A204.1 (cell line): ENCODE results near the gene IDE.
"Not testable (repeated sequence)": the region's sequence is repeated elsewhere in the genome, so short reads cannot be mapped to it uniquely, and the experiment has no call there.

Experiments used
- FAIRE-seq: peaks from 2 replicates; lab custom pipeline; 2012; peaks lifted over from hg19 to GRCh38; lab: Jason Lieb, UNC

IDE gene

GRCh38 chr10:92490387-92490786 lies 83.5 kb downstream of the IDE start:
- FAIRE-seq, result no peak

- FAIRE-seq, result no peak
Observed at GRCh38 chr10:92486637-92487036, 87.3 kb downstream of the IDE start.

- FAIRE-seq, result no peak
Observed at GRCh38 chr10:92483539-92483938, 90.4 kb downstream of the IDE start.

- no peak for FAIRE-seq
Observed at GRCh38 chr10:92480413-92480812, 93.5 kb downstream of the IDE start.

GRCh38 chr10:92479547-92479946 lies 94.3 kb downstream of the IDE start:
- FAIRE-seq, result no peak

- FAIRE-seq, result no peak
Observed at GRCh38 chr10:92478536-92478935, 95.4 kb downstream of the IDE start.

GRCh38 chr10:92475357-92475868 lies 98.5 kb downstream of the IDE start:
- no peak for FAIRE-seq

- FAIRE-seq, result no peak
Observed at GRCh38 chr10:92470026-92470425, 103.9 kb downstream of the IDE start.

- FAIRE-seq, result no peak
Observed at GRCh38 chr10:92464364-92464763, 109.5 kb downstream of the IDE start.

- FAIRE-seq, result no peak
Observed at GRCh38 chr10:92463582-92463981, 110.3 kb downstream of the IDE start.

GRCh38 chr10:92454955-92455354 lies 118.9 kb downstream of the IDE start:
- not testable (repeated sequence) for FAIRE-seq

- FAIRE-seq, result no peak
Observed at GRCh38 chr10:92452313-92452712, 121.6 kb downstream of the IDE start.

GRCh38 chr10:92451431-92451830 lies 122.5 kb downstream of the IDE start:
- no peak for FAIRE-seq

GRCh38 chr10:92450896-92451295 lies 123.0 kb downstream of the IDE start:
- no peak for FAIRE-seq

- no peak for FAIRE-seq
Observed at GRCh38 chr10:92440578-92440977, 133.3 kb downstream of the IDE start.

- FAIRE-seq, result no peak
Observed at GRCh38 chr10:92438220-92438619, 135.7 kb downstream of the IDE start.

GRCh38 chr10:92436611-92437010 lies 137.3 kb downstream of the IDE start:
- no peak for FAIRE-seq

GRCh38 chr10:92436065-92436464 lies 137.8 kb downstream of the IDE start:
- FAIRE-seq, result not testable (repeated sequence)

- no peak for FAIRE-seq
Observed at GRCh38 chr10:92434385-92434784, 139.5 kb downstream of the IDE start.

- no peak for FAIRE-seq
Observed at GRCh38 chr10:92432596-92432995, 141.3 kb downstream of the IDE start.

- no peak for FAIRE-seq
Observed at GRCh38 chr10:92430103-92430502, 143.8 kb downstream of the IDE start.

GRCh38 chr10:92421550-92421949 lies 152.3 kb downstream of the IDE start:
- FAIRE-seq, result peak; percentile 70

- FAIRE-seq, result no peak
Observed at GRCh38 chr10:92420546-92421275, 153.2 kb downstream of the IDE start.
